GM23248 (cell line): Measurements from ENCODE around the gene MICU2. TPM values are rescaled to one million over a fixed set of nuclear protein-coding genes. Genes with fewer than 3 reads are reported as not detected.

Experiments used
- DNase-seq: peaks from one replicate; pipeline ENCODE4 v3.0.0-alpha.2; 2015
- H2AFZ ChIP-seq: fragments of 200-600 bp; sonication (generic); 2 replicates; pipeline ENCODE4 v1.6.1; 2016; ENCODE audit warnings: antibody characterized with exemption
- H3F3A ChIP-seq: fragments of 200-600 bp; sonication (generic); 2 replicates; pipeline ENCODE4 v1.6.1; 2016; ENCODE audit warnings: mild to moderate bottlenecking, antibody characterized with exemption, mixed run types; ENCODE audit not compliant: insufficient read depth
- H3K27ac ChIP-seq: fragments of 200-600 bp; sonication (generic); 2 replicates; pipeline ENCODE4 v1.5.1; 2016; ENCODE audit warnings: mild to moderate bottlenecking
- H3K27me3 ChIP-seq: fragments of 200-600 bp; sonication (generic); replicated peaks from 2 replicates; pipeline ENCODE4 v1.6.1; 2016; ENCODE audit warnings: mild to moderate bottlenecking; ENCODE audit not compliant: insufficient read depth
- H3K36me3 ChIP-seq: fragments of 200-600 bp; sonication (generic); 2 replicates; pipeline ENCODE4 v1.6.1; 2016; ENCODE audit warnings: low read depth, mild to moderate bottlenecking
- H3K4me1 ChIP-seq: fragments of 200-600 bp; sonication (generic); 2 replicates; pipeline ENCODE4 v1.6.1; 2016; ENCODE audit warnings: mild to moderate bottlenecking; ENCODE audit not compliant: insufficient read depth
- H3K4me2 ChIP-seq: fragments of 200-600 bp; sonication (generic); one replicate; pipeline ENCODE4 v1.6.1; 2016; ENCODE audit warnings: mild to moderate bottlenecking; ENCODE audit not compliant: unreplicated experiment
- H3K4me3 ChIP-seq: fragments of 200-600 bp; sonication (generic); 2 replicates; pipeline ENCODE4 v1.5.1; 2016; ENCODE audit warnings: mild to moderate bottlenecking
- H3K79me2 ChIP-seq: fragments of 200-600 bp; sonication (generic); 2 replicates; pipeline ENCODE4 v1.6.1; 2016; ENCODE audit warnings: mild to moderate bottlenecking; ENCODE audit not compliant: insufficient read depth
- H3K9ac ChIP-seq: fragments of 200-600 bp; sonication (generic); 2 replicates; pipeline ENCODE4 v1.6.1; 2016; ENCODE audit warnings: mild to moderate bottlenecking
- H3K9me2 ChIP-seq: fragments of 200-600 bp; sonication (generic); 2 replicates; pipeline ENCODE4 v1.6.1; 2016; ENCODE audit warnings: mixed run types, mild to moderate bottlenecking, moderate library complexity; ENCODE audit not compliant: insufficient read depth
- H3K9me3 ChIP-seq: fragments of 200-600 bp; sonication (generic); one replicate; pipeline ENCODE4 v1.6.1; 2017; ENCODE audit warnings: low read depth
- H4K20me1 ChIP-seq: fragments of 200-600 bp; sonication (generic); 2 replicates; pipeline ENCODE4 v1.6.0; 2016; ENCODE audit not compliant: insufficient read depth
- EZH2 ChIP-seq: fragments of 200-600 bp; sonication (generic); IDR thresholded peaks from 2 replicates; pipeline ENCODE4 v1.6.1; 2018; ENCODE audit warnings: antibody characterized with exemption, mild to moderate bottlenecking; ENCODE audit not compliant: insufficient read depth, poor library complexity, severe bottlenecking
- EZH2phosphoT487 ChIP-seq: fragments of 200-600 bp; sonication (generic); IDR thresholded peaks from 2 replicates; pipeline ENCODE4 v1.6.1; 2018; ENCODE audit warnings: antibody characterized with exemption, moderate library complexity, mild to moderate bottlenecking, low read depth; ENCODE audit not compliant: insufficient read depth
- WGBS, 2 experiments: methylation state at CpG; one replicate each; pipeline ENCODE4 v1.1.6; 2015 to 2017; ENCODE audit warnings: low lambda C conversion rate in 2 of 2, low coverage in 1 of 2; ENCODE audit errors: missing lambda C conversion rate in 2 of 2; 5-methylcytosine and 5-hydroxymethylcytosine counted together
- in situ Hi-C: fragments of 300-500 bp; cut with MboI; formaldehyde crosslinking; loops from 2 replicates; pipeline ENCODE4 v1.15.0; 2020
- polyA plus RNA-seq: library from polyadenylated mRNA; unstranded; fragments of >200 nt; fragmentation: Nextera tagmentation; extraction: Ambion mirVana; gene quantifications from 2 replicates; pipeline ENCODE4 v1.2.1, GENCODE V29; 2016
- total RNA-seq: library from RNA; depleted of rRNA; stranded (reverse); fragments of >200 nt; shearing (Covaris generic); gene quantifications from 2 replicates; pipeline ENCODE4 v1.2.3, GENCODE V29; 2014

The MICU2 gene
- total and polyA plus RNA-seq, 2 experiments from 2014 or later, result 41.4 to 61.7 TPM

GRCh38 chr13:21573920-21574712, 29.9 kb downstream of the MICU2 start:
- Histone ChIP-seq H4K20me1 (no peaks in the 10 kb centered on the region), H3K27me3 (no peaks in the 10 kb centered on the region), H3K4me2 (no peak overlapping the region), H3K27ac (no peak overlapping the region), H3K9me3 (no peaks in the 10 kb centered on the region), H3K36me3 (no peaks in the 10 kb centered on the region), H3K4me1 (peaks cover 13% of the 10 kb centered on the region), H3K4me3 (no peak overlapping the region), H3K9me2 (no peaks in the 10 kb centered on the region), H3F3A (no peaks in the 10 kb centered on the region), H3K79me2 (peaks cover 55% of the 10 kb centered on the region), H2AFZ (no peak overlapping the region), H3K9ac (no peak overlapping the region)
- no peak for DNase-seq
- TF ChIP-seq EZH2 (no peak), EZH2phosphoT487 (no peak)
- in situ Hi-C loops, result no loop called here
- 94 to 97% methylated on average over 2 of the region's 2 CpGs for WGBS, 2 experiments

- Histone ChIP-seq H2AFZ (no peak overlapping the region), H3K4me2 (no peak overlapping the region), H3K36me3 (peaks cover 3% of the 10 kb centered on the region; the same call in 1 of the 2 replicates), H3K9me2 (no peaks in the 10 kb centered on the region), H3K27me3 (no peaks in the 10 kb centered on the region), H3K4me3 (no peak overlapping the region), H3K4me1 (0 out of 2 replicates have a peak, but pooled peaks cover 7% of the 10 kb centered on the region), H3F3A (peaks cover 3% of the 10 kb centered on the region; the same call in 1 of the 2 replicates), H3K9ac (no peak overlapping the region), H3K9me3 (no peaks in the 10 kb centered on the region), H3K79me2 (peaks cover 47% of the 10 kb centered on the region), H3K27ac (no peak overlapping the region), H4K20me1 (no peaks in the 10 kb centered on the region)
- no peak for DNase-seq
- TF ChIP-seq EZH2phosphoT487, result no peak
- no peak for TF ChIP-seq EZH2
- 97 to 99% methylated on average over 3 of the region's 3 CpGs for WGBS, 2 experiments
- in situ Hi-C loops, result no loop called here
These were observed 34.3 kb downstream of the MICU2 start for GRCh38 chr13:21569686-21570085.

- Histone ChIP-seq H3K4me1 (0 out of 2 replicates have a peak, but pooled peaks cover 7% of the 10 kb centered on the region), H3K9me3 (no peaks in the 10 kb centered on the region), H3K9me2 (no peaks in the 10 kb centered on the region), H2AFZ (no peak overlapping the region), H3K79me2 (peaks cover 38% of the 10 kb centered on the region; the same call in 1 of the 2 replicates), H3K27ac (no peak overlapping the region), H3K36me3 (peaks cover 9% of the 10 kb centered on the region; the same call in 1 of the 2 replicates), H3K27me3 (no peaks in the 10 kb centered on the region), H3K4me2 (no peak overlapping the region), H3K9ac (no peak overlapping the region), H3K4me3 (no peak overlapping the region), H3F3A (peaks cover 3% of the 10 kb centered on the region; the same call in 1 of the 2 replicates), H4K20me1 (no peaks in the 10 kb centered on the region)
- in situ Hi-C loops, result no loop called here
- no peak for DNase-seq
- TF ChIP-seq EZH2phosphoT487 (no peak), EZH2 (no peak)
- 97% methylated on average over 5 of the region's 5 CpGs for WGBS, 2 experiments
These were observed 35.1 kb downstream of the MICU2 start for GRCh38 chr13:21568854-21569253.

GRCh38 chr13:21567714-21568113, 36.3 kb downstream of the MICU2 start:
- Histone ChIP-seq H3F3A (peaks cover 3% of the 10 kb centered on the region; the same call in 1 of the 2 replicates), H3K27ac (no peak overlapping the region), H3K9me2 (no peaks in the 10 kb centered on the region), H2AFZ (no peak overlapping the region), H3K9ac (no peak overlapping the region), H3K9me3 (no peaks in the 10 kb centered on the region), H3K27me3 (no peaks in the 10 kb centered on the region), H3K4me3 (no peak overlapping the region), H3K79me2 (peaks cover 28% of the 10 kb centered on the region; the same call in 1 of the 2 replicates), H3K4me2 (no peak overlapping the region), H3K4me1 (0 out of 2 replicates have a peak, but pooled peaks cover 7% of the 10 kb centered on the region), H3K36me3 (peaks cover 11% of the 10 kb centered on the region; the same call in 1 of the 2 replicates), H4K20me1 (no peaks in the 10 kb centered on the region)
- TF ChIP-seq EZH2phosphoT487 (no peak), EZH2 (no peak)
- 49 to 50% methylated on average over 2 of the region's 2 CpGs for WGBS, 2 experiments
- in situ Hi-C loops, result no loop called here
- peak; percentile 41 for DNase-seq
